ENCODE data around the gene ULK2.

DNA sequence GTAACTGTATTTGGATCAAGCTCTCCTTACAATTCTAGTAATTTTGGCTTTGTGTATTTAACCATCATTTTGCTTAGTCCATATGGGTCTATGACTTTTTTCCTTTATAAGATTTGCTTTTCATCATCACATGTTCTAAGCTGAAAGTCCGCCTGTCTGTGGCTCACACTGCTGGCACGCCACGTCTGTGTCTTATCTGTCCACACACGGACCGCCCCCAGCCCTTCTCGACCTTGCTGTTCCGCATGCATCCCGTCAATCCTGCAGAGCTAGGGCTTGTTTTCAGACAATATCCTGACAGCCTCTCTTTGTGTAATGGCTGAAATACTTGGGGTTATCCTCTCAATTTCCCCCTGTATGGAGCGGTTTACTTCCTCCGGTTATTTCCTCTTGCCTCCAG lies 111.2 kb downstream of the ULK2 start:
- TF ChIP-seq CTCF (IDR thresholded peaks at IDR 0.05): no peak
- TF ChIP-seq POLR2A (IDR thresholded peaks at IDR 0.05): no peak

Data from heart left ventricle (tissue), 13 donors.